PC-9 (cell line): ENCODE data around the gene MAST4. TPM values are rescaled to one million over a fixed set of nuclear protein-coding genes. Genes with fewer than 3 reads are reported as not detected.
"Not testable (repeated sequence)": the region's sequence is repeated elsewhere in the genome, so short reads cannot be mapped to it uniquely, and the experiment has no call there.

Source experiments
- BruUV-seq: library from RNA; stranded (reverse); fragments of 400-500 nt; replicated peaks from 2 replicates; lab custom pipeline; 2021; lab: Mats Ljungman, UMichigan
- CTCF ChIA-PET: fragments of 300-600 bp; sonication (Branson Sonifier 250); formaldehyde crosslinking; loops from one replicate; lab custom pipeline; 2022; ENCODE audit warnings: antibody characterized with exemption; lab: Charles Lee
- POLR2A ChIA-PET: fragments of 300-600 bp; sonication (Branson Sonifier 250); formaldehyde crosslinking; loops from one replicate; lab custom pipeline; 2022; ENCODE audit warnings: antibody characterized with exemption; ENCODE audit not compliant: unreplicated experiment; lab: Charles Lee
- DNase-seq, 2 experiments: peaks; one replicate each; pipeline versions ENCODE4 v3.0.0 to v3.0.0-alpha.2; 2015 to 2022; ENCODE audit warnings: mixed read lengths in 1 of 2
- H2AFZ ChIP-seq: fragments of 200-600 bp; sonication (generic); 2 replicates; pipeline ENCODE4 v1.8.1; 2017; ENCODE audit warnings: antibody characterized with exemption
- H3F3A ChIP-seq: fragments of 200-600 bp; sonication (generic); 2 replicates; pipeline ENCODE4 v1.8.1; 2017; ENCODE audit warnings: antibody characterized with exemption, mild to moderate bottlenecking, low read depth; ENCODE audit not compliant: insufficient read depth
- H3K27ac ChIP-seq: fragments of 200-600 bp; sonication (generic); 2 replicates; pipeline ENCODE4 v1.6.1; 2016; ENCODE audit warnings: mixed run types
- H3K27me3 ChIP-seq: fragments of 200-600 bp; sonication (generic); 2 replicates; pipeline ENCODE4 v1.6.1; 2016; ENCODE audit warnings: low read depth, mixed run types; ENCODE audit not compliant: insufficient read depth
- H3K36me3 ChIP-seq: fragments of 200-600 bp; sonication (generic); 2 replicates; pipeline ENCODE4 v1.6.1; 2016; ENCODE audit warnings: low read depth, mixed run types
- H3K4me1 ChIP-seq: fragments of 200-600 bp; sonication (generic); replicated peaks from 2 replicates; pipeline ENCODE4 v1.6.1; 2016; ENCODE audit warnings: mixed run types; ENCODE audit not compliant: insufficient read depth
- H3K4me2 ChIP-seq: fragments of 200-600 bp; sonication (generic); 2 replicates; pipeline ENCODE4 v1.6.1; 2017; ENCODE audit warnings: mixed run types
- H3K4me3 ChIP-seq: fragments of 200-600 bp; sonication (generic); 2 replicates; pipeline ENCODE4 v1.6.1; 2016; ENCODE audit warnings: mixed run types
- H3K79me2 ChIP-seq: fragments of 200-600 bp; sonication (generic); 2 replicates; pipeline ENCODE4 v1.6.1; 2017; ENCODE audit warnings: low read depth, mixed run types
- H3K9me2 ChIP-seq: fragments of 200-600 bp; sonication (generic); 2 replicates; pipeline ENCODE4 v1.8.1; 2017; ENCODE audit warnings: mild to moderate bottlenecking; ENCODE audit not compliant: insufficient read depth
- H3K9me3 ChIP-seq: fragments of 200-600 bp; sonication (generic); 2 replicates; pipeline ENCODE4 v1.8.1; 2016; ENCODE audit warnings: low read depth; ENCODE audit not compliant: insufficient read depth
- H4K20me1 ChIP-seq: fragments of 200-600 bp; sonication (generic); 2 replicates; pipeline ENCODE4 v1.8.1; 2017; ENCODE audit not compliant: insufficient read depth
- EZH2 ChIP-seq: fragments of 200-600 bp; sonication (generic); IDR thresholded peaks from 2 replicates; pipeline ENCODE4 v1.8.0; 2017; ENCODE audit warnings: antibody characterized with exemption, low read depth
- intact Hi-C: fragments of 100-400 bp; cut with micrococcal nuclease; formaldehyde crosslinking; loops from one replicate; pipeline ENCODE4 v1.10.0; 2022; ENCODE audit not compliant: unreplicated experiment
- total RNA-seq: library from RNA; stranded (reverse); gene quantifications from 2 replicates; pipeline ENCODE4 v1.2.3, GENCODE V29; 2021
- TF ChIP-seq, protein P1 (sequence below): fragments of 200-600 bp; sonication (generic); conservative IDR thresholded peaks from 2 replicates; pipeline ENCODE4 v1.6.1; 2017; ENCODE audit warnings: mixed run types, antibody characterized with exemption, mild to moderate bottlenecking, moderate library complexity

MAST4 gene
- total RNA-seq, 1 experiment from 2014 or later = 19.3 TPM

DNA sequence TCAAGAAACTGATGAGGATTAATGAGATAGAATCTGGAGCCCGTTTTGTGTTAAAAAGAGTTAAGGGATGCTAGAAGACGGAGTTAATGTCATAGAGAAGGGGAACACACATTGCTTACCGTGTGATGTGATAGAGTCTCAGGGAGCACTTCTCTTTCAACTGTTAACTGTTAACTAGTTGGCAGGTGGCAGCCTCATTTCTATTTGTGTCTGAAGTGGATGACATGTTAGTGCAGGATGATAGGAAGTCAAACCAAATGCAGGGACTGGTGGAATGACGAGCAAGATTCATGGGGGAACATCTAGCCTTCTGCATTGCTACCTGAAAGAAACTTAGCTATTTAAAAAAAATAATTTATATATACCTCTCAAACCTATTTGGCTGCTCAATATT is 222.7 kb downstream of the MAST4 start:
- H3K79me2 ChIP-seq = no peaks in the 10 kb centered on the region
- intact Hi-C loops = no loop called here
- H3K27ac ChIP-seq = no peak overlapping the region
- H4K20me1 ChIP-seq = no peaks in the 10 kb centered on the region
- no peak for DNase-seq
- TF ChIP-seq EZH2 = no peak
- TF ChIP-seq, protein P1, sequence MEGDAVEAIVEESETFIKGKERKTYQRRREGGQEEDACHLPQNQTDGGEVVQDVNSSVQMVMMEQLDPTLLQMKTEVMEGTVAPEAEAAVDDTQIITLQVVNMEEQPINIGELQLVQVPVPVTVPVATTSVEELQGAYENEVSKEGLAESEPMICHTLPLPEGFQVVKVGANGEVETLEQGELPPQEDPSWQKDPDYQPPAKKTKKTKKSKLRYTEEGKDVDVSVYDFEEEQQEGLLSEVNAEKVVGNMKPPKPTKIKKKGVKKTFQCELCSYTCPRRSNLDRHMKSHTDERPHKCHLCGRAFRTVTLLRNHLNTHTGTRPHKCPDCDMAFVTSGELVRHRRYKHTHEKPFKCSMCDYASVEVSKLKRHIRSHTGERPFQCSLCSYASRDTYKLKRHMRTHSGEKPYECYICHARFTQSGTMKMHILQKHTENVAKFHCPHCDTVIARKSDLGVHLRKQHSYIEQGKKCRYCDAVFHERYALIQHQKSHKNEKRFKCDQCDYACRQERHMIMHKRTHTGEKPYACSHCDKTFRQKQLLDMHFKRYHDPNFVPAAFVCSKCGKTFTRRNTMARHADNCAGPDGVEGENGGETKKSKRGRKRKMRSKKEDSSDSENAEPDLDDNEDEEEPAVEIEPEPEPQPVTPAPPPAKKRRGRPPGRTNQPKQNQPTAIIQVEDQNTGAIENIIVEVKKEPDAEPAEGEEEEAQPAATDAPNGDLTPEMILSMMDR = no peak
- POLR2A ChIA-PET = no interaction called here
- H3K36me3 ChIP-seq = no peaks in the 10 kb centered on the region
- no peaks in the 10 kb centered on the region for H3K27me3 ChIP-seq
- BruUV-seq = no TSS peak
- H3K9me2 ChIP-seq = peaks cover 3% of the 10 kb centered on the region; the same call in 1 of the 2 replicates
- H3K4me3 ChIP-seq = no peak overlapping the region
- no peaks in the 10 kb centered on the region for H3K9me3 ChIP-seq
- H3K4me2 ChIP-seq = no peak overlapping the region
- no peaks in the 10 kb centered on the region for H3K4me1 ChIP-seq
- CTCF ChIA-PET = interaction anchor here (0.7 kb wide), 1 partner anchor 240 kb away, joined by 3 read pairs; no protein-coding TSS in a partner anchor
- no peaks in the 10 kb centered on the region for H3F3A ChIP-seq
- H2AFZ ChIP-seq = no peak overlapping the region

DNA sequence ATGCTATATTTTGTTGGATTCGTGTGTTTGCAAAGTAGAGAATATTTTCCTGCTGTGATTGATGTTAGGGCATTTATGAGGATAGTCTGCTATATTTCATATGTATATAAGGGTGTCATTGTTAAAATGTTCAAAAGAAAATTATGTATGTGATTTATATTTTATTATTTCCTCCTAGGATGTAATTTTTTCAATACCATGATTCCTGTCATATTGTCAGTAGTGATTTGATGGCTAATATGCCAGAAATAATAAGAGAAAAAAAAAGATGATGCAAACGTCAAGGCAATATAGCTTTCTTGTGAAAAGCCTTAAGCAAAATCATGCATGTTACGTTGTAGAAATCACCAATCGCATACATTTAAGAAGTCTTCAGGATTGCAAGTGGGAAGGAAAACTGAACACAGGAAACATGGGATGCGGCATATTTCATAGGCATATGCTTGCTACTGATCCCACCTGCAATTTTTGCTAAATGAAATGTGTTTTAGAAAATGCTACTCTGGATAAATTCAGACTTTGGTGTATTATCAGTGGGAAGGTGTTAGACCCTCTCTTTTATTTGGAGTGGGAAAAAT is 224.5 kb downstream of the MAST4 start:
- CTCF ChIA-PET = interaction anchor here (0.6 kb wide), 1 partner anchor 166 kb away, joined by 3 read pairs; no protein-coding TSS in a partner anchor
- no peaks in the 10 kb centered on the region for H3F3A ChIP-seq
- no peak for DNase-seq
- POLR2A ChIA-PET = no interaction called here
- no peaks in the 10 kb centered on the region for H3K4me1 ChIP-seq
- no peaks in the 10 kb centered on the region for H3K27me3 ChIP-seq
- H3K9me2 ChIP-seq = peaks cover 3% of the 10 kb centered on the region; the same call in 1 of the 2 replicates
- H2AFZ ChIP-seq = no peak overlapping the region
- H3K36me3 ChIP-seq = no peaks in the 10 kb centered on the region
- H3K79me2 ChIP-seq = no peaks in the 10 kb centered on the region
- TF ChIP-seq EZH2 = no peak
- TF ChIP-seq, protein P1 = no peak
- BruUV-seq = no TSS peak
- no peaks in the 10 kb centered on the region for H4K20me1 ChIP-seq
- H3K9me3 ChIP-seq = peaks cover 4% of the 10 kb centered on the region; the same call in 1 of the 2 replicates
- no peak overlapping the region for H3K4me3 ChIP-seq
- no peak overlapping the region for H3K4me2 ChIP-seq
- intact Hi-C loops = no loop called here
- no peak overlapping the region for H3K27ac ChIP-seq

DNA sequence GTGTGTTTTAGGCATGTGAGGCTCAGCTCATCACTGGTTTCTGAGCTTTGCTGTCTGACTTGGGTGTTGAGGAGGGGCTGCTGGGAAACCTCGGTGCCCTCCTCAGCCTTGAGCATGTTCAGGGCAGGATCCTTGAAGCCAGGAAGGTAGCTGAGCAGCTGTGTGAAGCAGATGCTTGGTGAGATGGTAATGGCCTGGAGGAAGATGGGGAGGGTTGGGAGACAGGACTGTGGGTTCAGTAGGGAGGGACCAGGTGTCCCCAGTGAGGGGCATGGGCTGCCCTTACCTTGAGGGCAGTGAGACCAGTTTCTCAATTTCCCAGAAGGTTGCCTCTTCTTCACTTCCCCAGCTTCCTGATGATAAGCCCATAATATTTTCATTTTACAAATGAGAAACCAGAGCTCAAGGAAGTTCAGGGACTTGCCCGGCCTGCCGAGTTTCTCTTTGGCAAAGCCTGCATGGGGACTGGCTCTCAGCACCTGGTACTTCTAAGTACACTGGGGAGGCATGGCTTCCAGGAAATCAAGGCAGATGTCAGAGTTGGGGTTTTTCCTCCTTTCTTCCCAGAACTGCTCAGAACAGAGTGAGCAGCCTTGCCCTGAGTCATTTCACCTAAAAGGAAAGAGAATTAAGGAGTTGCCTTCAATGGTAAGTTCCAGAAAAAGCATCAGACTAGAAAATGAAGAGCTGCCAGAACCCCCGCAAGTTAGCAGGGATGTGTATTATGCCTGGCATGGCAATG is 225.7 kb downstream of the MAST4 start:
- H3K27ac ChIP-seq = no peak overlapping the region
- POLR2A ChIA-PET = no interaction called here
- CTCF ChIA-PET = no interaction called here
- H3K4me2 ChIP-seq = no peak overlapping the region
- H3K27me3 ChIP-seq = no peaks in the 10 kb centered on the region
- H3K4me3 ChIP-seq = no peak overlapping the region
- intact Hi-C loops = no loop called here
- H3K4me1 ChIP-seq = no peaks in the 10 kb centered on the region
- no peaks in the 10 kb centered on the region for H4K20me1 ChIP-seq
- H3F3A ChIP-seq = no peaks in the 10 kb centered on the region
- TF ChIP-seq EZH2 = no peak
- TF ChIP-seq, protein P1 = no peak
- H3K9me3 ChIP-seq = peaks cover 8% of the 10 kb centered on the region; the same call in 1 of the 2 replicates
- peaks cover 3% of the 10 kb centered on the region; the same call in 1 of the 2 replicates for H3K9me2 ChIP-seq
- no TSS peak for BruUV-seq
- no peaks in the 10 kb centered on the region for H3K79me2 ChIP-seq
- no peaks in the 10 kb centered on the region for H3K36me3 ChIP-seq
- peak overlapping the region; percentile 32; the same call in 1 of the 2 replicates for H2AFZ ChIP-seq
- no peak for DNase-seq

DNA sequence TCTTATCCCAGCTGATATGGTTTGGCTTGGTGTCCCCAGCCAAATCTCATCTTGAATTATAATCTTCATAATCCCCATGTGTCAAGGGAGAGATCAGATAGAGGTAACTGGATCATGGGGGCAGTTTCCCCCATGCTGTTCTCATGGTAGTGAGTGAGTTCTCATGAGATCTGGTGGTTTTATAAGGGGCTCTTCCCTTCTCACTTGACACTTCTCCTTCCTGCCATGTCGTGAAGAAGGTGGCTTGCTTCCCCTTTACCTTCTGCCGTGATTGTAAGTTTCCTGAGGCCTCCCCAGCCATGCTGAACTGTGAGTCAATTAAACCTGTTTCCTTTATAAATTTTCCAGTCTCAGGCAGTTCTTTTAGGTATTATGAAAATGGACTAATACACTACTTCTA is 226.7 kb downstream of the MAST4 start:
- H3K9me2 ChIP-seq, H3K27me3 ChIP-seq, CTCF ChIA-PET, H3K79me2 ChIP-seq, H3K4me3 ChIP-seq, H3F3A ChIP-seq, H3K4me1 ChIP-seq, H4K20me1 ChIP-seq, POLR2A ChIA-PET, BruUV-seq, H3K4me2 ChIP-seq, H3K36me3 ChIP-seq, DNase-seq, H3K27ac ChIP-seq, H3K9me3 ChIP-seq, intact Hi-C loops, H2AFZ ChIP-seq: not testable (repeated sequence)
